Pancreas (tissue), 10 donors: Measurements from ENCODE around the gene EZH2. TPM values are rescaled to one million over a fixed set of nuclear protein-coding genes. Genes with fewer than 3 reads are reported as not detected.

Experiments
- ATAC-seq, 4 donors: fragments of 200-7000 bp; cut with Tn5 transposase; one replicate each; pipeline versions ENCODE4 v1.8.0 to v1.9.1; 2020; ENCODE audit warnings: mild to moderate bottlenecking in 4 of 4, moderate library complexity in 4 of 4
- DNase-seq, 6 donors: peaks; one replicate each; pipeline ENCODE4 v3.0.0-alpha.2; 2020
- FAIRE-seq: peaks from 2 replicates; lab custom pipeline; 2012; peaks lifted over from hg19 to GRCh38; lab: Jason Lieb, UNC
- H3K27ac ChIP-seq, 4 donors: fragments of 200-600 bp; sonication (generic); 1 replicate in 3 of 4; 2 replicates in 1 of 4; pipeline versions ENCODE4 v1.5.0 to v1.8.0; 2020
- H3K27me3 ChIP-seq, 4 donors: fragments of 200-600 bp; one replicate each; pipeline ENCODE4 v1.8.0; 2021
- H3K36me3 ChIP-seq, 3 donors: fragments of 200-600 bp; sonication (generic) in 1 of 3; one replicate each; pipeline versions ENCODE4 v1.5.0 to v1.8.0; 2020 to 2021
- H3K4me1 ChIP-seq, 3 donors: fragments of 200-600 bp; one replicate each; pipeline ENCODE4 v1.8.0; 2021
- H3K4me3 ChIP-seq, 4 donors: fragments of 200-600 bp; sonication (generic) in 2 of 4; one replicate each; pipeline versions ENCODE4 v1.5.0 to v1.8.0; 2020 to 2021
- H3K9me3 ChIP-seq, 4 donors: fragments of 200-600 bp; one replicate each; pipeline ENCODE4 v1.8.0; 2021
- WGBS, 2 donors: extraction: QIAGEN DNeasy Blood & Tissue Kit; methylation state at CpG; one replicate each; pipeline ENCODE4 v1.1.7; 2013; 5-methylcytosine and 5-hydroxymethylcytosine counted together
- intact Hi-C, 3 donors: fragments of 100-400 bp; cut with DNase I; formaldehyde crosslinking; loops; one replicate each; pipeline versions ENCODE4 v1.11.1 to v1.14.2; 2022
- polyA plus RNA-seq, 2 donors: library from polyadenylated mRNA; stranded (reverse); fragments of 200-250 nt; gene quantifications; one replicate each; pipeline ENCODE4 v1.2.3, GENCODE V29; 2013
- total RNA-seq, 6 donors: library from RNA; stranded (reverse); fragmentation: NEBNext Ultra II Directional in 4 of 6; extraction: Animal tissue kit (Norgen Biotek cat#: 25700) in 4 of 6; gene quantifications; one replicate each; pipeline versions ENCODE4 v1.2.1 to v1.2.4, GENCODE V29; 2021 to 2023
- TF ChIP-seq, protein P1 (sequence below), 4 donors: fragments of 200-600 bp; sonication (generic) in 3 of 4; IDR thresholded peaks; one replicate each; pipeline versions ENCODE4 v1.5.0 to v1.8.0; 2021; ENCODE audit warnings: antibody characterized with exemption in 4 of 4
- donor health status: healthy with polysubstance abuse.
- donor health status: DM: no; HTN: no; CAD: no; lungs with moderate emphysema.
- donor health status: DM: no; HTN: no; CAD: no.
- donor health status: control.
- donor health status: control.
- donor health status: Bipolar disorder and iron deficiency.
- donor health status: DM: yes; HTN: yes; CAD: no.
- donor health status: DM: no; HTN: no; CAD: no.
- donor health status: DM: no; HTN: no; CAD: no.
- donor health status: DM: yes; HTN: yes; CAD: no.

Gene EZH2
- total and polyA plus RNA-seq, 8 donors = 2.4 to 4.3 (median 3.2) TPM

DNA sequence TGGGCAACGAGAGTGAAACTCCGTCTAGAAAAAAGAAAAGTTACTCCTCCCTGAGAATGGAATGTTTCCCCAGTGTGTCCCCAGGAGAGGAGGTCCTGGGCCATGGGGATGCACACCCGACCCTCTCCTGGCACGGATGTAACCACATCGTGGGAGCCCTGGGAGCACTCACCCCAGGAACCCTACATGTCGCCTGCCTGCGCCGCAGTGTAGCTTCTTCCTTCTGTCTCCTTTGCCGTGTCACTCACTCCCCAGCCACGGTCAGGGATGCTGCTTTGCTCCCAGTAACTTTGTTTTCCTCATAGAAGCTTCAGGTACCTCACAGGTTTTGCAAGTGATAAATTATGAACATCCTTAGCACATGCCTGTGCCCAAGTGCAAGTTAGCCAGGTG lies 82.0 kb downstream of the EZH2 start:
- H3K36me3 ChIP-seq = peaks cover 8 to 50% (median 26%) of the 10 kb centered on the region in 3 donors
- H3K4me1 ChIP-seq = no peaks in the 10 kb centered on the region
- H3K4me3 ChIP-seq = no peak overlapping the region
- no peak for ATAC-seq
- DNase-seq = no peak
- WGBS, 2 donors = 92 to 97% methylated on average over 10 of the region's 10 CpGs
- no peak for FAIRE-seq
- no peaks in the 10 kb centered on the region for H3K27me3 ChIP-seq
- TF ChIP-seq, protein P1, sequence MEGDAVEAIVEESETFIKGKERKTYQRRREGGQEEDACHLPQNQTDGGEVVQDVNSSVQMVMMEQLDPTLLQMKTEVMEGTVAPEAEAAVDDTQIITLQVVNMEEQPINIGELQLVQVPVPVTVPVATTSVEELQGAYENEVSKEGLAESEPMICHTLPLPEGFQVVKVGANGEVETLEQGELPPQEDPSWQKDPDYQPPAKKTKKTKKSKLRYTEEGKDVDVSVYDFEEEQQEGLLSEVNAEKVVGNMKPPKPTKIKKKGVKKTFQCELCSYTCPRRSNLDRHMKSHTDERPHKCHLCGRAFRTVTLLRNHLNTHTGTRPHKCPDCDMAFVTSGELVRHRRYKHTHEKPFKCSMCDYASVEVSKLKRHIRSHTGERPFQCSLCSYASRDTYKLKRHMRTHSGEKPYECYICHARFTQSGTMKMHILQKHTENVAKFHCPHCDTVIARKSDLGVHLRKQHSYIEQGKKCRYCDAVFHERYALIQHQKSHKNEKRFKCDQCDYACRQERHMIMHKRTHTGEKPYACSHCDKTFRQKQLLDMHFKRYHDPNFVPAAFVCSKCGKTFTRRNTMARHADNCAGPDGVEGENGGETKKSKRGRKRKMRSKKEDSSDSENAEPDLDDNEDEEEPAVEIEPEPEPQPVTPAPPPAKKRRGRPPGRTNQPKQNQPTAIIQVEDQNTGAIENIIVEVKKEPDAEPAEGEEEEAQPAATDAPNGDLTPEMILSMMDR (IDR thresholded peaks at IDR 0.05) = no peak
- no peak overlapping the region for H3K27ac ChIP-seq
- intact Hi-C loops = no loop called here
- H3K9me3 ChIP-seq = no peaks in the 10 kb centered on the region

DNA sequence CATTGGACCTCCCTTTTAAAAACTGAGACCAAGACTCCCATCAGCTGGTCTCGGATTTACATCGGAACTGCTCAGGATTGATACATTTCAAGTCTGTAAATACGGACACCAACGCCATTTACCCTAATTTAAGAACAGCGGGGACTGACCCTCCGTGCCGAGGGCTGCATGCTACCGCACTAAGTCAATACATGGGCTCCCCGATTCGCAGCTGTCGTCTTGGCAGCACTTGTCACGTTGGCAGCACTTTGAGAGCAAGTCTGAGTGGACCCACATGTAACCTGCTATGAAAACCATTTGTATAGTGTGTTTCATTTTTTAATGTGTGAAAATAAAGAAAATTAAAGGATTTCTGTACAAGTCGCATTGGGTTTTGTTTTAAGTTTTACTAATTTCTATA lies 83.4 kb downstream of the EZH2 start:
- Histone ChIP-seq H3K9me3 (no peaks in the 10 kb centered on the region), H3K27me3 (no peaks in the 10 kb centered on the region), H3K4me3 (no peak overlapping the region), H3K4me1 (no peaks in the 10 kb centered on the region), H3K27ac (no peak overlapping the region), H3K36me3 (peaks cover 8 to 45% (median 26%) of the 10 kb centered on the region in 3 donors)
- TF ChIP-seq, protein P1 (IDR thresholded peaks at IDR 0.05) = no peak
- intact Hi-C loops = no loop called here
- no peak for ATAC-seq
- DNase-seq = no peak
- FAIRE-seq = no peak
- WGBS, 2 donors = 91 to 92% methylated on average over 13 of the region's 13 CpGs

DNA sequence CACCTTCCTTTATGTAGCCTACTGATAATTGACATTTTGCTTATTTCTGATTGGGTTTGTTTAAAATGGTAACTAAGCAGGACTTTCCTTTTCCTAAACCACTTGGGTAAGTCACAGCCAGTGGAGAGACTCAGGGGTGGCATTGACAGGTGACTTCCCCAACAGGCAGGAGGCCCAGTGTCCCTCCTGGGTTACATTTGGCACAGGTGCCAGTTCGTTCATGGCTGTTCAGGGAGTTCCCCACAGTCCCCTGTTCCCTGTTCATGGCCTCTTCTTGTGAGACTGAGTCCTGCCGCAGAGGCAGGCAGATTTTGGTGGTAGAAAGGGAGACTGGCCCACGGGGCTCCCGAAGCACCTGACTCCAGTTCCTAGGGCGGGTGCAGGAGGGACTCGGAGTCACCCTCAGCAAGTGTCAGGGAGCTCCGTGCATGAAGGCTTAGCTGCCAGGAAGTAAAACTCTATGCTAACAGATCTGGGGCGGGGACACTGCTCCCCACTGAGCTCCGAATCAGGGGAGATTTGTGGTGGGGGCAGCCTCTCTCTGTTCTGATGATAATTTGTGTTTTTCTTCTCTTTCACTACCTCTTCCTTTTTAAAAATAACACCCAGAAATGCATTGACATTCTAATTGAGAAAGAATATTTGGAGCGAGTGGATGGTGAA lies 84.1 kb downstream of the EZH2 start:
- Histone ChIP-seq H3K36me3 (peaks cover 8 to 48% (median 26%) of the 10 kb centered on the region in 3 donors), H3K27ac (no peak overlapping the region), H3K4me3 (no peak overlapping the region), H3K4me1 (no peaks in the 10 kb centered on the region), H3K9me3 (no peaks in the 10 kb centered on the region), H3K27me3 (no peaks in the 10 kb centered on the region)
- 85 to 90% methylated on average over 10 of the region's 10 CpGs for WGBS, 2 donors
- no peak for ATAC-seq
- TF ChIP-seq, protein P1 (IDR thresholded peaks at IDR 0.05) = no peak
- intact Hi-C loops = no loop called here
- FAIRE-seq = no peak
- DNase-seq = no peak

DNA sequence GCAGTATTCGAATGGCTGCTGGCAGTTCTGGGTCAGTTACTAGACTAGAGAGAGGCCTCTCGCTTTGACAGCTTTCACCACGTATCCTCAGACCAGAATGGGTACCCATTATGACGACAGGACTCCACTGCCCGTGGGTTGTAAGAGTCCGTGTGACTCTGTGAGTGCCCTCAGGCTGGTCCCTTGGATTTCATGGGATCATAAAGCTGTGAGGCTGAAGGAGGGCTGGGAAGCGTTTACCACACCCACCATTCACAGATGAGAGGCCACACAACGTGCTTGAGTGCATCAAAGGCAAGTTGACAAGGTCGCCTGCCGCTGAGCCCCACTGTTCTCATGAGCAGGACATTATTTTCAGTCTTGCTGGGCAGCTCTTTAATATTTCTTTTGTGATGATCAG lies 87.2 kb downstream of the EZH2 start:
- Histone ChIP-seq H3K9me3 (no peaks in the 10 kb centered on the region), H3K27me3 (no peaks in the 10 kb centered on the region), H3K36me3 (peaks cover 14 to 72% (median 26%) of the 10 kb centered on the region in 3 donors), H3K27ac (no peak overlapping the region), H3K4me3 (no peak overlapping the region), H3K4me1 (no peaks in the 10 kb centered on the region)
- intact Hi-C loops = no loop called here
- 91 to 94% methylated on average over 10 of the region's 10 CpGs for WGBS, 2 donors
- ATAC-seq (no peak), DNase-seq (no peak), FAIRE-seq (no peak)
- TF ChIP-seq, protein P1 (IDR thresholded peaks at IDR 0.05) = no peak

DNA sequence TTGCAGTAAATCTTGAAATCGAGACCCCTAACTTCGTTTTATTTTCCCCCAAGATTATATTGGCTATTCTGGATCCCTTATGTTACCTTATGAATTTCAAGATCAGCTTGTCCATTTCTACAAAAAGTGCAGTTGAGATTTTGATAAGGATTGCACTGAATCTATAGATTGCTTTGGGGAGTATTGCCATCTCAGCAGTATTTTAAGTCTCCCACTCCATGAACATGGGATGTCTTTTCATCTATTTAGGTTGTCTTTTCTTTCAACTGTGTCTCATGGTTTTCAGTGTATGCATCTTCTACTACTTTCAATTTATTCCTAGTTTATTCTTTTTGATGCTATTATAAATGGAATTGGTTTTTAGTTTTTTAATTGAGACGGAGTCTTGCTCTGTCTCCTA lies 89.6 kb downstream of the EZH2 start:
- no peaks in the 10 kb centered on the region for H3K4me1 ChIP-seq
- TF ChIP-seq, protein P1 (IDR thresholded peaks at IDR 0.05) = no peak
- DNase-seq = no peak
- 100% methylated on average over 3 of the region's 3 CpGs for WGBS, 2 donors
- H3K36me3 ChIP-seq = peaks cover 6 to 73% (median 10%) of the 10 kb centered on the region in 3 donors
- no peaks in the 10 kb centered on the region for H3K27me3 ChIP-seq
- no peak overlapping the region for H3K4me3 ChIP-seq
- no peak overlapping the region for H3K27ac ChIP-seq
- no peaks in the 10 kb centered on the region for H3K9me3 ChIP-seq
- no peak for ATAC-seq
- no peak for FAIRE-seq
- intact Hi-C loops = no loop called here
